OCI-LY3 (cell line): ENCODE measurements around the gene ATP11C.

ENCODE experiments used
- H2AFZ ChIP-seq: fragments of 200-600, 300-600 bp; shearing (Covaris generic); 2 replicates; pipeline ENCODE4 v1.6.0; 2014; ENCODE audit warnings: antibody characterized with exemption, low read depth, low read length
- H3K27ac ChIP-seq: fragments of 200-600, 300-600 bp; sonication (generic); 2 replicates; pipeline ENCODE4 v1.5.1; 2014; ENCODE audit warnings: mild to moderate bottlenecking, low read length, moderate library complexity, mixed read lengths
- H3K27me3 ChIP-seq: fragments of 200-600, 300-600 bp; sonication (generic); 2 replicates; pipeline ENCODE4 v1.6.1; 2014; ENCODE audit warnings: low read depth, low read length, mixed read lengths
- H3K36me3 ChIP-seq: fragments of 200-600, 300-600 bp; sonication (generic); replicated peaks from 2 replicates; pipeline ENCODE3; 2014; ENCODE audit warnings: low read depth, low read length, mixed read lengths
- H3K4me1 ChIP-seq: fragments of 300-600, 200-600 bp; sonication (generic); 2 replicates; pipeline ENCODE4 v1.6.1; 2014; ENCODE audit warnings: low read length, mixed read lengths
- H3K4me2 ChIP-seq: fragments of 200-600, 300-600 bp; sonication (generic); 2 replicates; pipeline ENCODE4 v1.6.1; 2014; ENCODE audit warnings: low read length, mixed read lengths
- H3K4me3 ChIP-seq: fragments of 300-600, 200-600 bp; sonication (generic); 2 replicates; pipeline ENCODE4 v1.5.1; 2014; ENCODE audit warnings: antibody characterized with exemption, mild to moderate bottlenecking, low read length, moderate library complexity
- H3K79me2 ChIP-seq: fragments of 300-600, 200-600 bp; shearing (Covaris generic); 2 replicates; pipeline ENCODE4 v1.6.1; 2014; ENCODE audit warnings: mild to moderate bottlenecking, low read length, mixed read lengths
- H3K9ac ChIP-seq: fragments of 300-600, 200-600 bp; shearing (Covaris generic); 2 replicates; pipeline ENCODE4 v1.6.0; 2014; ENCODE audit warnings: mild to moderate bottlenecking, low read length, moderate library complexity
- H3K9me3 ChIP-seq: fragments of 200-600, 300-600 bp; shearing (Covaris generic); 2 replicates; pipeline ENCODE4 v1.6.1; 2014; ENCODE audit warnings: low read length, mixed read lengths; ENCODE audit not compliant: insufficient read depth
- H4K20me1 ChIP-seq: fragments of 200-600, 300-600 bp; sonication (generic); 2 replicates; pipeline ENCODE4 v1.6.1; 2016; ENCODE audit warnings: low read length, mixed read lengths; ENCODE audit not compliant: insufficient read depth
- EZH2phosphoT487 ChIP-seq: fragments of 200-600 bp; shearing (Covaris generic); IDR thresholded peaks from 2 replicates; pipeline ENCODE4 v1.6.1; 2018; ENCODE audit warnings: antibody characterized with exemption, mixed run types, low read depth
- TF ChIP-seq, protein P1 (sequence below): fragments of 200-600, 300-600 bp; sonication (generic); IDR thresholded peaks from 2 replicates; pipeline ENCODE4 v1.5.1; 2014; ENCODE audit warnings: antibody characterized with exemption, low read length, low read depth

Gene ATP11C

DNA sequence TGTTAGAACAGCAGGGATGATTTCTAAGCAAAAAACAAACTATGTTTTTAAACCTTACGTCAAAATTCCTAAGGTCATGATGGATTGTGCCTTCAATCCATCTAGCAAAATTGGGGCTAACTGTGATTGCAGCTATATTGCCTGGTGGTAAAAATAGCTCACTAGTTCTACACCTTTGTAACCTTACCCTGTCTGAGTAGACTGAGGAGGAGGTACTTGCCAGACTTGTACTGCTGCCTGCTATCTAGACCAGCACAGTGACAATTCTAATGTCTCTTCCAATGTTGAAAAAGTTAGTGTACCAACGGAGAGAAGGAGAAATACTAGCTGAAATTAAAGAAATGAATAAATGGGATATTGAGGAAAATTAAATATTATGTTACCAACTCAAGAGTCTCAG is 30.3 kb downstream of the ATP11C start:
- TF ChIP-seq EZH2phosphoT487, result no peak
- TF ChIP-seq, protein P1, sequence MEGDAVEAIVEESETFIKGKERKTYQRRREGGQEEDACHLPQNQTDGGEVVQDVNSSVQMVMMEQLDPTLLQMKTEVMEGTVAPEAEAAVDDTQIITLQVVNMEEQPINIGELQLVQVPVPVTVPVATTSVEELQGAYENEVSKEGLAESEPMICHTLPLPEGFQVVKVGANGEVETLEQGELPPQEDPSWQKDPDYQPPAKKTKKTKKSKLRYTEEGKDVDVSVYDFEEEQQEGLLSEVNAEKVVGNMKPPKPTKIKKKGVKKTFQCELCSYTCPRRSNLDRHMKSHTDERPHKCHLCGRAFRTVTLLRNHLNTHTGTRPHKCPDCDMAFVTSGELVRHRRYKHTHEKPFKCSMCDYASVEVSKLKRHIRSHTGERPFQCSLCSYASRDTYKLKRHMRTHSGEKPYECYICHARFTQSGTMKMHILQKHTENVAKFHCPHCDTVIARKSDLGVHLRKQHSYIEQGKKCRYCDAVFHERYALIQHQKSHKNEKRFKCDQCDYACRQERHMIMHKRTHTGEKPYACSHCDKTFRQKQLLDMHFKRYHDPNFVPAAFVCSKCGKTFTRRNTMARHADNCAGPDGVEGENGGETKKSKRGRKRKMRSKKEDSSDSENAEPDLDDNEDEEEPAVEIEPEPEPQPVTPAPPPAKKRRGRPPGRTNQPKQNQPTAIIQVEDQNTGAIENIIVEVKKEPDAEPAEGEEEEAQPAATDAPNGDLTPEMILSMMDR, result no peak
- Histone ChIP-seq H3K27ac (no peak overlapping the region), H3K36me3 (no peaks in the 10 kb centered on the region), H3K4me1 (peaks cover 7% of the 10 kb centered on the region; the same call in 1 of the 2 replicates), H3K4me3 (no peak overlapping the region), H3K9ac (no peak overlapping the region), H4K20me1 (peaks cover 18% of the 10 kb centered on the region), H3K79me2 (peaks cover 16% of the 10 kb centered on the region), H3K9me3 (no peaks in the 10 kb centered on the region), H2AFZ (no peak overlapping the region), H3K27me3 (no peaks in the 10 kb centered on the region), H3K4me2 (no peak overlapping the region)

DNA sequence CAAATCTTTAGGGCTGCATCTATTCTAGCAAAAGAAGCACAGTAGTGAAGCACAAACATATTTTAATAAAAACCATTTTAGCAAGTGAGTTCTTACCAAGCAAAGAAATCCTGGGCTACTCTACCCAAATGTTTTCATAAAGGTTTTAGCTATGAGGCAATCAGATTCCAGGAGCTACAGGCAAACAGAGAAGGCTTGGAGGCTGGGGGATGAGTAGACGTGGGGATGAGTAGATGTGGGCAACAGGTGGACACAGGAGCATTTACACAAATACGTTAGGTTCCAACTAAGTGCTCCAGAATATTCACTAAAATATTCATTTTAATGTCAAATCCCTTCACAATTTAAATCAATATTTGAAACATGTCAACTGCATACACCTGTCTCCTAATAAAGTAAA is 34.5 kb downstream of the ATP11C start:
- H3K4me2 ChIP-seq, result no peak overlapping the region
- H3K4me1 ChIP-seq, result peaks cover 10% of the 10 kb centered on the region
- no peaks in the 10 kb centered on the region for H3K9me3 ChIP-seq
- peaks cover 20% of the 10 kb centered on the region; the same call in 1 of the 2 replicates for H3K79me2 ChIP-seq
- peaks cover 25% of the 10 kb centered on the region for H4K20me1 ChIP-seq
- TF ChIP-seq EZH2phosphoT487, result no peak
- TF ChIP-seq, protein P1, result no peak
- H3K36me3 ChIP-seq, result no peaks in the 10 kb centered on the region
- H2AFZ ChIP-seq, result no peak overlapping the region
- no peak overlapping the region for H3K4me3 ChIP-seq
- no peak overlapping the region for H3K9ac ChIP-seq
- H3K27ac ChIP-seq, result no peak overlapping the region
- no peaks in the 10 kb centered on the region for H3K27me3 ChIP-seq

DNA sequence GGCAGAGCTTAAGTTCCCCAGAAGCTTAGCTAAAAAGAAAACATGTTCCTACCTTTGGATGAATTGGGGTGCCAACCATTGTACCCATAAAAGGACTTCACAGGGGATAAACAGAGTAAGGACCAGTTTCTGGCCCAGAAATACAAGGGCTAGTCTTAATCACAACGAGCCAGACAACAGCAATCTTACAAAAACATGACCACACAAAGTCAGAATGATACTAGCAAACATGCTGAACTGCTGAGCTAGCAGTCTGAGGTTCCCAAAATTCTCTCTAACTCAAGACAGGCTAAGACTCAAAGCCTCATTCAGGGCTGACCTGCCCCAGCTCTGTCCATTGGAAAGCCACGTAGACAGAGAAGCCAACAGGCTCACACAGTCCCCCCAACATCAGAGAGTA is 40.3 kb downstream of the ATP11C start:
- Histone ChIP-seq H3K4me3 (no peak overlapping the region), H3K4me2 (0 out of 2 replicates have a peak overlapping the region, but pooled peaks have one; percentile 24), H3K27ac (no peak overlapping the region), H3K36me3 (no peaks in the 10 kb centered on the region), H3K9ac (no peak overlapping the region), H3K27me3 (no peaks in the 10 kb centered on the region), H3K9me3 (no peaks in the 10 kb centered on the region), H3K79me2 (peaks cover 49% of the 10 kb centered on the region), H3K4me1 (peaks cover 23% of the 10 kb centered on the region), H4K20me1 (peaks cover 23% of the 10 kb centered on the region), H2AFZ (no peak overlapping the region)
- TF ChIP-seq EZH2phosphoT487, result no peak
- TF ChIP-seq, protein P1, result no peak

DNA sequence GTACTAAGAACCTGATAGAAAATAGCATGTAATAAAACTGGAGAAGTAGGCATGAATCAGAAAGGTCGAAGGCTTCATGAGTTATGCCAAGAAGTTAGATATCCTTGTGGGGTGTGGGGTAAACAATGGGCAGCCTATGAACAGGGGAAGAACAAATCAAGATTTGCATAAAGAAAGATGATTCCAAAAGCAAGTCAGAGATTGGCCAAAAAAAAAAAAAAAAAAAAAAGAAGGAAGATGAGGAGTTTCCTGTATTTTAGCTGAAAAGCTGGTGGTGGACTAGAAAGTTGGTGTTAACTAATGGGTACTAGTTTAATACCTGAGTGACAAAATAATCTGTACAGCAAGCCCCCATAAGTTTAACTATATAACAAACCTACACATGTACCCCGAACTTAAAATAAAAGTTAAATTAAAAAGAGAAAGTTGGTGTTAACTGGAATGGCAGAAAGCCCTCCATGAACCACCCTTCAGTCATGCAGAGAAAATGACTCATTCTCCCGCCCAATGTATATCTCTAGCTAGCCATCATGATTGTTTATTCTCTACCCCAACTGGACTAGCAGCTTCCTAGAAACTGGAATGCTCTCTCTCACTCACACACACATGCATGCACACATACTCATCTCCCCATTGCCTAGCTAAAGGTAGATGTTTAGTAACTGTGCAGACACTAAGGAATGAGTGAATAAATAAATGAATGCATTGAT is 41.7 kb downstream of the ATP11C start:
- no peaks in the 10 kb centered on the region for H3K36me3 ChIP-seq
- no peak overlapping the region for H3K27ac ChIP-seq
- H4K20me1 ChIP-seq, result peaks cover 23% of the 10 kb centered on the region
- peaks cover 23% of the 10 kb centered on the region for H3K4me1 ChIP-seq
- H2AFZ ChIP-seq, result no peak overlapping the region
- no peaks in the 10 kb centered on the region for H3K9me3 ChIP-seq
- no peak overlapping the region for H3K4me2 ChIP-seq
- H3K4me3 ChIP-seq, result no peak overlapping the region
- TF ChIP-seq, protein P1, result no peak
- no peak for TF ChIP-seq EZH2phosphoT487
- no peaks in the 10 kb centered on the region for H3K27me3 ChIP-seq
- H3K79me2 ChIP-seq, result peaks cover 52% of the 10 kb centered on the region
- H3K9ac ChIP-seq, result no peak overlapping the region
